Measurements from ENCODE around the gene SERTAD1. TPM values are rescaled to one million over a fixed set of nuclear protein-coding genes. Genes with fewer than 3 reads are reported as not detected.

Gene SERTAD1
- total and polyA plus RNA-seq, 2 of the 8 experiments (the other 6 are each of a cell fraction or from before 2014, with no cell fraction given), result 5.4 to 6.6 TPM

GRCh38 chr19:40423938-40424337, 1.9 kb downstream of the SERTAD1 start:
- Histone ChIP-seq H3K9ac (replicated peaks in 1 of 4; ENCODE audit: extremely low read depth in 1 of 4, low read depth in 3 of 4, low read length in 3 of 4) (no peak overlapping the region), H3K27ac (ENCODE audit: low read depth, low read length) (no peak overlapping the region), H3K4ac (replicated peaks; ENCODE audit: insufficient read length, low read depth, low read length) (no peak overlapping the region)

More at GRCh38 chr19:40423938-40424337, 1.9 kb downstream of the SERTAD1 start:
- H2BK15ac ChIP-seq (ENCODE audit: low read length), result no peak overlapping the region
- ChIA-PET POLR2A (ENCODE audit: partially characterized antibody) (interaction anchor here (0.7 to 3.1 kb wide), 5 partner anchors 9 to 373 kb away, joined by 3 to 20 read pairs (median 3); partner anchors contain the start of genes PRX and SERTAD3), CTCF (ENCODE audit: partially characterized antibody) (interaction anchor here (1.3 to 3.3 kb wide), 7 partner anchors 9 to 118 kb away, joined by 4 to 16 read pairs (median 8); partner anchors contain the start of gene SERTAD3)
- TF ChIP-seq FOSL1 (IDR thresholded peaks at IDR 0.05; ENCODE audit: insufficient read depth, low read depth, low read length) (no peak), HDAC2 (IDR thresholded peaks at IDR 0.05; ENCODE audit: borderline replicate concordance in 1 of 2, low read depth in 2 of 2, low read length in 2 of 2) (no peak)
- H3K27me3 ChIP-seq (replicated peaks in 1 of 4; ENCODE audit: control insufficient read depth in 3 of 4, extremely low read depth in 1 of 4, insufficient read depth in 3 of 4, low read length in 3 of 4), result no peaks in the 10 kb centered on the region; a peak in 1 of 7 replicates
- H4K91ac ChIP-seq (replicated peaks; ENCODE audit: insufficient read length, low read length), result no peak overlapping the region
- H3K79me1 ChIP-seq (ENCODE audit: low read depth, low read length), result no peaks in the 10 kb centered on the region; the same call in 1 of the 2 replicates
- no peaks in the 10 kb centered on the region for H3K79me2 ChIP-seq (ENCODE audit: control insufficient read depth in 1 of 2, insufficient read depth in 2 of 2, low read length in 2 of 2)
- 96% methylated on average over 6 of the region's 6 CpGs; no CpG with 5 or more reads in 1 of the 2 experiments for WGBS, 2 experiments (ENCODE audit: extremely low coverage in 1 of 2, insufficient coverage in 1 of 2, insufficient read length in 1 of 2, insufficient replicate concordance in 2 of 2, low coverage in 1 of 2, low lambda C conversion rate in 2 of 2, missing lambda C conversion rate in 1 of 2)
- H3K23me2 ChIP-seq (ENCODE audit: low read depth, low read length), result peaks cover 12% of the 10 kb centered on the region
- no peak overlapping the region for H2BK120ac ChIP-seq (replicated peaks; ENCODE audit: low read depth, low read length)
- no peak overlapping the region for H4K8ac ChIP-seq (ENCODE audit: extremely low read depth, insufficient read depth, low read length)
- H3K9me3 ChIP-seq (ENCODE audit: insufficient read depth in 2 of 2, low read depth in 1 of 2, low read length in 1 of 2), result no peaks in the 10 kb centered on the region
- no peak overlapping the region for H2BK20ac ChIP-seq (ENCODE audit: low read length)
- H2BK12ac ChIP-seq (ENCODE audit: low read depth, low read length), result no peak overlapping the region
- peaks cover 0 to 2% (median 0%) of the 10 kb centered on the region in 4 experiments; a peak in 2 of 8 replicates for H3K36me3 ChIP-seq (ENCODE audit: control insufficient read depth in 2 of 4, insufficient read depth in 4 of 4, low read length in 3 of 4)
- no peak for FAIRE-seq
- no peak overlapping the region for H3K23ac ChIP-seq (ENCODE audit: insufficient read length)
- H4K5ac ChIP-seq (ENCODE audit: insufficient read length, low read depth, low read length), result no peak overlapping the region
- H2BK5ac ChIP-seq (ENCODE audit: low read depth, low read length), result no peak overlapping the region
- peak overlapping the region in 1 of 2 experiments; percentile 95; a peak in 2 of 4 replicates for H3K4me2 ChIP-seq (ENCODE audit: insufficient read depth in 1 of 2, low read depth in 2 of 2, low read length in 2 of 2)
- H3K4me3 ChIP-seq (ENCODE audit: extremely low read depth in 1 of 4, insufficient read depth in 2 of 4, low read depth in 3 of 4, low read length in 4 of 4), result 0 out of 8 replicates have a peak overlapping the region, but pooled peaks of 1 of the 4 experiments have one; percentile 77
- no peak for DNase-seq (ENCODE audit: low read depth in 1 of 2, low spot score in 2 of 2)
- no peak overlapping the region for H2AK5ac ChIP-seq (ENCODE audit: low read depth, low read length)
- H3K14ac ChIP-seq (ENCODE audit: insufficient read length), result no peak overlapping the region
- H2AFZ ChIP-seq (ENCODE audit: low read length), result no peak overlapping the region
- H3K4me1 ChIP-seq (replicated peaks in 1 of 4; ENCODE audit: control insufficient read depth in 3 of 4, insufficient read depth in 4 of 4, low read length in 3 of 4), result peaks cover 0 to 6% (median 4%) of the 10 kb centered on the region in 4 experiments; a peak in 3 of 7 replicates
- no peak overlapping the region for H3K18ac ChIP-seq (ENCODE audit: extremely low read depth, low read length)
- no peaks in the 10 kb centered on the region for H4K20me1 ChIP-seq (replicated peaks in 1 of 2; ENCODE audit: control insufficient read depth in 1 of 2, insufficient read depth in 2 of 2, low read length in 2 of 2)
- no peak overlapping the region for H3K56ac ChIP-seq (replicated peaks; ENCODE audit: insufficient read length, low read depth, low read length)
